OCI-LY3 (cell line): ENCODE results near the gene DNAJC5.
A peak's percentile ranks its signal among the peaks of the same experiment; 100 is the strongest.

ENCODE experiments used
- H2AFZ ChIP-seq: fragments of 200-600, 300-600 bp; shearing (Covaris generic); 2 replicates; pipeline ENCODE4 v1.6.0; 2014; ENCODE audit warnings: antibody characterized with exemption, low read depth, low read length
- H3K27ac ChIP-seq: fragments of 200-600, 300-600 bp; sonication (generic); 2 replicates; pipeline ENCODE4 v1.5.1; 2014; ENCODE audit warnings: mild to moderate bottlenecking, low read length, moderate library complexity, mixed read lengths
- H3K27me3 ChIP-seq: fragments of 200-600, 300-600 bp; sonication (generic); 2 replicates; pipeline ENCODE4 v1.6.1; 2014; ENCODE audit warnings: low read depth, low read length, mixed read lengths
- H3K36me3 ChIP-seq: fragments of 200-600, 300-600 bp; sonication (generic); replicated peaks from 2 replicates; pipeline ENCODE3; 2014; ENCODE audit warnings: low read depth, low read length, mixed read lengths
- H3K4me1 ChIP-seq: fragments of 300-600, 200-600 bp; sonication (generic); 2 replicates; pipeline ENCODE4 v1.6.1; 2014; ENCODE audit warnings: low read length, mixed read lengths
- H3K4me2 ChIP-seq: fragments of 200-600, 300-600 bp; sonication (generic); 2 replicates; pipeline ENCODE4 v1.6.1; 2014; ENCODE audit warnings: low read length, mixed read lengths
- H3K4me3 ChIP-seq: fragments of 300-600, 200-600 bp; sonication (generic); 2 replicates; pipeline ENCODE4 v1.5.1; 2014; ENCODE audit warnings: antibody characterized with exemption, mild to moderate bottlenecking, low read length, moderate library complexity
- H3K79me2 ChIP-seq: fragments of 300-600, 200-600 bp; shearing (Covaris generic); 2 replicates; pipeline ENCODE4 v1.6.1; 2014; ENCODE audit warnings: mild to moderate bottlenecking, low read length, mixed read lengths
- H3K9ac ChIP-seq: fragments of 300-600, 200-600 bp; shearing (Covaris generic); 2 replicates; pipeline ENCODE4 v1.6.0; 2014; ENCODE audit warnings: mild to moderate bottlenecking, low read length, moderate library complexity
- H3K9me3 ChIP-seq: fragments of 200-600, 300-600 bp; shearing (Covaris generic); 2 replicates; pipeline ENCODE4 v1.6.1; 2014; ENCODE audit warnings: low read length, mixed read lengths; ENCODE audit not compliant: insufficient read depth
- H4K20me1 ChIP-seq: fragments of 200-600, 300-600 bp; sonication (generic); 2 replicates; pipeline ENCODE4 v1.6.1; 2016; ENCODE audit warnings: low read length, mixed read lengths; ENCODE audit not compliant: insufficient read depth
- EZH2phosphoT487 ChIP-seq: fragments of 200-600 bp; shearing (Covaris generic); IDR thresholded peaks from 2 replicates; pipeline ENCODE4 v1.6.1; 2018; ENCODE audit warnings: antibody characterized with exemption, mixed run types, low read depth
- TF ChIP-seq, protein P1 (sequence below): fragments of 200-600, 300-600 bp; sonication (generic); IDR thresholded peaks from 2 replicates; pipeline ENCODE4 v1.5.1; 2014; ENCODE audit warnings: antibody characterized with exemption, low read length, low read depth

DNAJC5 gene

DNA sequence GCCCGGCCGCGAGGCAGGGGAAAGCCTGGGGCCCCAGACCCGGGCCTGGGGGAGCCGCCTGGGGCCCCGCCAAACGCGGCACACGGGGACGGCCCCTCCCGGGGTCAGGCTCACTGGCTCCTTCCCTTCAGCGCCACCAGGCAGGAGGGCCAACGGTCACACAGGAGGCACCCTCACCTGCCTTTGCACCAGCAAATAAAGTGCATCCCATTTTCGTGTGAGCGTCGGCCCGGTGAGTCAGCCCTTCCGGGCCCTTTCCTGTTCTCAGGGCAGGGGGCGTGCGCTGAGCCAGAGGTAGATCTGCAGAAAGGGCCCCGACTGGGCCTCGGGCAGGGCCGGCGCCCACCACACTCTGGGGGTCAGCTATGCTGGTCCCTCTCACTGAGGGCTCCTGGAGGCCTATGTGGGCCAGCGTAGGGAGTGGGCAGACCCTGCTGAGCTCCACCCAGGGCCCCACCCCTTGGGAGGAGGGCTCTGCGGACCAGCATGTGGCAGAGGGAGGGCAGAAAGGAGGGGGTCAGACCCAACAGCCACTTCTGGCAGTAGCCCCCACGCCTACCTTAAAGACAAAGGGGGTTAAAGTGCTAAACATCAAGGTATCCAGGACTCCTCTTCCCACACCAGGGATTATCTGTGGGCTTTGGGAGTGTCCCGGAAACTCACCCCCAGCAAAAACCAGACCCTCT, 62.2 kb downstream of the DNAJC5 start:
- peaks cover 13% of the 10 kb centered on the region for H3K36me3 ChIP-seq

DNA sequence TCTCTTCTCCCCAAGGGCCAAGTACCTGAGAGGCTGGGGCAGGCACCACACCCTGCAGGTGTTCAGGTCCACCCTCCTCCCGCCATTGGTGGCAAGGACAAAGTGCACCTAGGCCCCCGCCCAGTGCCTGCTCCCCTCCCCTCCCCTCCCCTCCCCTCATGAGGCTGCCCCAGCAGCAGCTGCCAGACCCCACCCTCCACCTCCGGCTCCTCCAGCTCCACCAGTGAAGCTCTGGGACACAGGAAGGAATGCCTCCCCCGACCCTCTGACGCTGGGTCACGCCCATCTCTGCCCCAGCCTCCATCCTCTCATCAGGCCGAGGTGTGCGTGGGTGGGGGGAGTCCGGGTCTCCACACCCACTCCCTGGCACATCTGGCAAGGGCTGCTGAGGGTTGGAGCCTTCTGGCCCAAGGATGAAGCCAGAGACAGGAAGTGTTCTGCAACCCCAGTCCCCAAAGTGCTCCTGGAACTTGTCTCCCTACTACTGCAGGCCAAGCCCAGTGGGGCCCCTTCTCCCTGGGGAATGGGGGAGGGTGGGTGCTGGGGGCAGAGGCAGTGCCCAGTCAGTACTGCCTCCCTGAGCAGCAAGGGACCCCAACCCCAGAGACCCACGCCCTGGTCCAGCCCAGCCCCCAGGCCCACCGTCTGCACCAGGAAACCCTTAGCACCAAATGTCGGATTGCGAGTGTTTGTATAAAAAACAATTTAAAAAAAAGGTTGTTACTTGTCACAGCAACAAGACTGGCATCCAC, 62.9 kb downstream of the DNAJC5 start:
- Histone ChIP-seq H3K79me2 (peaks cover 28% of the 10 kb centered on the region), H3K4me2 (peak overlapping the region; percentile 92), H3K4me3 (peak overlapping the region; percentile 80), H3K9me3 (no peaks in the 10 kb centered on the region), H3K36me3 (peaks cover 14% of the 10 kb centered on the region), H3K4me1 (peaks cover 17% of the 10 kb centered on the region), H4K20me1 (peaks cover 14% of the 10 kb centered on the region), H3K9ac (no peak overlapping the region), H3K27ac (peak overlapping the region; percentile 63; the same call in 1 of the 2 replicates), H2AFZ (no peak overlapping the region), H3K27me3 (no peaks in the 10 kb centered on the region)
- no peak for TF ChIP-seq EZH2phosphoT487
- TF ChIP-seq, protein P1, sequence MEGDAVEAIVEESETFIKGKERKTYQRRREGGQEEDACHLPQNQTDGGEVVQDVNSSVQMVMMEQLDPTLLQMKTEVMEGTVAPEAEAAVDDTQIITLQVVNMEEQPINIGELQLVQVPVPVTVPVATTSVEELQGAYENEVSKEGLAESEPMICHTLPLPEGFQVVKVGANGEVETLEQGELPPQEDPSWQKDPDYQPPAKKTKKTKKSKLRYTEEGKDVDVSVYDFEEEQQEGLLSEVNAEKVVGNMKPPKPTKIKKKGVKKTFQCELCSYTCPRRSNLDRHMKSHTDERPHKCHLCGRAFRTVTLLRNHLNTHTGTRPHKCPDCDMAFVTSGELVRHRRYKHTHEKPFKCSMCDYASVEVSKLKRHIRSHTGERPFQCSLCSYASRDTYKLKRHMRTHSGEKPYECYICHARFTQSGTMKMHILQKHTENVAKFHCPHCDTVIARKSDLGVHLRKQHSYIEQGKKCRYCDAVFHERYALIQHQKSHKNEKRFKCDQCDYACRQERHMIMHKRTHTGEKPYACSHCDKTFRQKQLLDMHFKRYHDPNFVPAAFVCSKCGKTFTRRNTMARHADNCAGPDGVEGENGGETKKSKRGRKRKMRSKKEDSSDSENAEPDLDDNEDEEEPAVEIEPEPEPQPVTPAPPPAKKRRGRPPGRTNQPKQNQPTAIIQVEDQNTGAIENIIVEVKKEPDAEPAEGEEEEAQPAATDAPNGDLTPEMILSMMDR: no peak

More for the DNA sequence above, 62.2 kb downstream of the DNAJC5 start:
- Histone ChIP-seq H3K27me3 (no peaks in the 10 kb centered on the region), H3K79me2 (peaks cover 35% of the 10 kb centered on the region), H3K9me3 (no peaks in the 10 kb centered on the region), H3K9ac (peak overlapping the region; percentile 60), H3K27ac (peak overlapping the region; percentile 63), H4K20me1 (peaks cover 21% of the 10 kb centered on the region), H3K4me1 (peaks cover 17% of the 10 kb centered on the region), H2AFZ (no peak overlapping the region), H3K4me2 (peak overlapping the region; percentile 92), H3K4me3 (peak overlapping the region; percentile 80)
- TF ChIP-seq, protein P1: no peak
- no peak for TF ChIP-seq EZH2phosphoT487

DNA sequence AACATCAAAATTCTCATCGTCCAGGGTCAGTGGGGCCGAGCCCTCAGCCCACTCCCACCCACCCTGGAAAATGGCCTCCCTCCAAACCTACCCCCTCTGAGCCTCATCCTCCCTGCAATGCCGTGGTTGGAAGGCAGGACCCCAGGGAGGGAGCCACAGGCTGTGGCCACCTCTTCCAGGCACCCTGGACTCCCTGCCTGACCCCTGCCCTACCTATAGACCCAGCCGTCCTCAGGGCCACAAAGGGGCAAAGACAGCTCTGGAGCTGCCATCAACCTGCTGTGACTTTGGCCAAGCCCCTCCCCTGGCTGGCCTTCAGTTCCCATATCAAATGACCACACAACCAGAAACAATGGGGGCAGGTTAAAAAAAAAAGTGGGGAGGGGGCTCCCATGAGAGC, 63.5 kb downstream of the DNAJC5 start:
- Histone ChIP-seq H3K36me3 (peaks cover 15% of the 10 kb centered on the region), H3K27ac (no peak overlapping the region), H3K27me3 (no peaks in the 10 kb centered on the region), H3K4me2 (no peak overlapping the region), H4K20me1 (peaks cover 14% of the 10 kb centered on the region), H3K4me1 (peaks cover 17% of the 10 kb centered on the region), H3K9ac (no peak overlapping the region), H3K4me3 (no peak overlapping the region), H3K9me3 (no peaks in the 10 kb centered on the region), H2AFZ (no peak overlapping the region), H3K79me2 (peaks cover 27% of the 10 kb centered on the region)
- TF ChIP-seq, protein P1: no peak
- TF ChIP-seq EZH2phosphoT487: no peak

DNA sequence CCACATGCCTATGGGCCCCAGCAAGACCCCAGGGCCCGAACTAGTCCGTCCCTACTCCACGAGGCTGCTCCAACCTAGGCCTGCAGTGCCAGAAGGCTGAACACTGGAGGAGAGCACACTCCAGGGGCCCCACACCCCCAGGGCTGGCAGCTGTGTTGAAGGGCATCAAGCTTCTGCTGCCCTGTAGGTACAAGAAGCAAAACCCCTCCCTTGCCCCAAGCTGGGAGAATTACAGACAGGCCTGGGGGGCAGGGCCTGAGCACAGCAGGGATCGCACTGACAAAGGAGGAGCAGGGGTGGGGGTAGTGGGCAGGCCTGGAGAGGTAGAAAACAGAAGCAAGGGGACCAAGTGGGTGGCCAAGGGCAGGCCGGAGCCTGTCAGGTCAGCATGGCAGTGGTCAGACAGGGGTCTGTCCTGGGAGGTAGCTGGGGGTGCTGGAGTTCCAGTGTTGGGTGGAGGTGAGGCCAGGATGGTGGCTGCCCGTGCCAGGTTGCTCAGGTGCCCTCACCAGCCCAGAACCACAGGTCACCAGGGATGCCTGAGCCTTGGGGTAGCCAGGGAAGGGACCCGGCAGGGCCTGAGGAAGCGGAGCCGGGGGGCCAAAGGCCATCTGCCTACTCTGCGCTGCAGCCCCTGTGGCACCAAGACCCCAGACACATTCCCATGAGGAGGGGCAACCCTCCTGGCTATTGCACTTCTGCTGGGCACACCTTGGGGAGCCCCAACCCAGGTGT, 64.2 kb downstream of the DNAJC5 start:
- TF ChIP-seq, protein P1: no peak
- no peak for TF ChIP-seq EZH2phosphoT487
- Histone ChIP-seq H3K4me2 (no peak overlapping the region), H3K4me1 (peaks cover 17% of the 10 kb centered on the region), H3K27ac (no peak overlapping the region), H3K9me3 (no peaks in the 10 kb centered on the region), H3K4me3 (no peak overlapping the region), H3K36me3 (peaks cover 15% of the 10 kb centered on the region), H2AFZ (no peak overlapping the region), H3K79me2 (peaks cover 20% of the 10 kb centered on the region), H3K9ac (no peak overlapping the region), H3K27me3 (no peaks in the 10 kb centered on the region), H4K20me1 (peaks cover 7% of the 10 kb centered on the region)
